K562 (cell line): ENCODE results near the gene DAB2IP. TPM values are rescaled to one million over a fixed set of nuclear protein-coding genes. Genes with fewer than 3 reads are reported as not detected.

Experiments
- ATAC-seq: fragments of 200-7000 bp; cut with Tn5 transposase; 3 replicates; pipeline ENCODE4 v1.9.1; 2020; ENCODE audit warnings: moderate library complexity
- BruUV-seq: library from RNA; stranded (reverse); fragments of 400-500 nt; replicated peaks from 2 replicates; lab custom pipeline; 2021; lab: Mats Ljungman, UMichigan
- CTCF ChIA-PET: fragments of 300-600 bp; formaldehyde crosslinking; extraction: SDS; loops from one replicate; lab custom pipeline; 2021; ENCODE audit warnings: low intra/inter-chr PET ratio; lab: Yijun Ruan, JAX
- POLR2A ChIA-PET: fragments of 300-600, 350-650 bp; sonication (Branson Sonifier 250); formaldehyde crosslinking; extraction: SDS; loops from one replicate; lab custom pipeline; 2021; ENCODE audit warnings: antibody characterized with exemption, inconsistent platforms; lab: Yijun Ruan, JAX
- DNase-seq, 4 experiments: peaks; one replicate each; pipeline versions ENCODE4 v3.0.0 to v3.0.0-alpha.2; 2011 to 2018; ENCODE audit warnings: low spot score in 3 of 4, mixed read lengths in 3 of 4; ENCODE audit errors: extremely low read depth in 1 of 4
- FAIRE-seq: peaks from 2 replicates; lab custom pipeline; 2011; peaks lifted over from hg19 to GRCh38; lab: Jason Lieb, UNC
- H2AFZ ChIP-seq: 2 replicates; pipeline ENCODE4 v1.6.0; 2011; ENCODE audit warnings: low read depth, low read length, control low read depth, inconsistent platforms
- H3K27ac ChIP-seq: fragments of 200-600 bp; 3 replicates; pipeline ENCODE4 v1.8.0; 2011; ENCODE audit warnings: low read depth, mild to moderate bottlenecking, control low read depth, inconsistent platforms, low read length, moderate library complexity, mixed read lengths; ENCODE audit errors: extremely low read depth
- H3K27me3 ChIP-seq, 2 experiments: fragments of 300-600 bp in 1 of 2; 2 replicates in 1 of 2; 3 replicates in 1 of 2; pipeline versions ENCODE4 v1.6.0 to v1.8.0; 2011; ENCODE audit warnings: inconsistent platforms in 2 of 2, low read length in 2 of 2, mild to moderate bottlenecking in 1 of 2, mixed read lengths in 1 of 2, moderate library complexity in 1 of 2; ENCODE audit not compliant: control insufficient read depth in 2 of 2, insufficient read depth in 2 of 2
- H3K36me3 ChIP-seq: fragments of 300-600 bp; 3 replicates; pipeline ENCODE4 v1.8.0; 2011; ENCODE audit warnings: mild to moderate bottlenecking, low read length, inconsistent platforms; ENCODE audit not compliant: control insufficient read depth, insufficient read depth
- H3K4me1 ChIP-seq, 2 experiments: fragments of 200-600 bp in 1 of 2; replicated peaks in 1 of 2; 2 replicates in 1 of 2; 3 replicates in 1 of 2; pipeline versions ENCODE4 v1.5.1 to v1.8.0; 2011; ENCODE audit warnings: inconsistent platforms in 2 of 2, low read length in 2 of 2, mild to moderate bottlenecking in 1 of 2, mixed read lengths in 1 of 2, moderate library complexity in 1 of 2; ENCODE audit not compliant: control insufficient read depth in 2 of 2, insufficient read depth in 2 of 2
- H3K4me2 ChIP-seq: 2 replicates; pipeline ENCODE4 v1.6.1; 2011; ENCODE audit warnings: low read length, control low read depth, inconsistent platforms, mixed read lengths; ENCODE audit not compliant: insufficient read depth
- H3K4me3 ChIP-seq: fragments of 200-600 bp; sonication (generic), shearing (Covaris generic); 2 replicates; pipeline ENCODE4 v1.5.1; 2016; ENCODE audit warnings: control low read depth, inconsistent platforms
- H3K79me2 ChIP-seq: fragments of 200-600 bp; 3 replicates; pipeline ENCODE4 v1.8.0; 2011; ENCODE audit warnings: low read length, inconsistent platforms; ENCODE audit not compliant: control insufficient read depth, insufficient read depth
- H3K9ac ChIP-seq, 2 experiments: 2 replicates each; pipeline versions ENCODE4 v1.6.0 to v1.6.1; 2011; ENCODE audit warnings: low read depth in 2 of 2, low read length in 2 of 2, control low read depth in 1 of 2, inconsistent platforms in 1 of 2, mild to moderate bottlenecking in 1 of 2, mixed read lengths in 1 of 2; ENCODE audit not compliant: insufficient read depth in 1 of 2
- H3K9me1 ChIP-seq: one replicate; pipeline ENCODE4 v1.6.0; 2011; ENCODE audit warnings: inconsistent platforms, mild to moderate bottlenecking, low read length, moderate library complexity; ENCODE audit not compliant: control insufficient read depth, insufficient read depth
- H3K9me3 ChIP-seq: replicated peaks from 2 replicates; pipeline ENCODE4 v1.5.1; 2011; ENCODE audit warnings: low read depth, low read length, inconsistent platforms; ENCODE audit not compliant: control insufficient read depth, insufficient read depth
- H4K20me1 ChIP-seq: replicated peaks from 2 replicates; pipeline ENCODE4 v1.6.1; 2011; ENCODE audit warnings: low read length, inconsistent platforms, mixed read lengths; ENCODE audit not compliant: control insufficient read depth, insufficient read depth
- ARID1B ChIP-seq: fragments of 450-650 bp; IDR thresholded peaks from 2 replicates; pipeline ENCODE4 v1.6.1; 2016; ENCODE audit warnings: antibody characterized with exemption, mild to moderate bottlenecking, inconsistent platforms
- DPF2 ChIP-seq: fragments of 450-650 bp; IDR thresholded peaks from 2 replicates; pipeline ENCODE4 v1.6.1; 2016
- GATAD2A ChIP-seq: fragments of 450-650 bp; IDR thresholded peaks from 2 replicates; pipeline ENCODE4 v1.6.1; 2017
- HDAC1 ChIP-seq, 2 experiments: fragments of 450-650 bp; IDR thresholded peaks; 2 replicates each; pipeline ENCODE4 v1.6.1; 2016 to 2017; ENCODE audit warnings: inconsistent platforms in 1 of 2, mild to moderate bottlenecking in 1 of 2, moderate library complexity in 1 of 2
- KDM1A ChIP-seq, 2 experiments: fragments of 450-650 bp; IDR thresholded peaks; 2 replicates each; pipeline ENCODE4 v1.6.1; 2016; ENCODE audit warnings: mild to moderate bottlenecking in 2 of 2
- MEF2A ChIP-seq: IDR thresholded peaks from 2 replicates; pipeline ENCODE4 v1.6.1; 2011; ENCODE audit warnings: low read depth, mild to moderate bottlenecking, low read length, moderate library complexity; ENCODE audit not compliant: control insufficient read depth
- SETDB1 ChIP-seq: IDR thresholded peaks from one replicate; pipeline ENCODE4 v1.6.1; 2012; ENCODE audit warnings: low read length, control low read depth, inconsistent platforms
- SOX6 ChIP-seq: fragments of 450-650 bp; IDR thresholded peaks from 2 replicates; pipeline ENCODE4 v1.6.1; 2014; ENCODE audit warnings: mild to moderate bottlenecking
- ZBTB1 ChIP-seq: sonication (generic); formaldehyde crosslinking; IDR thresholded peaks from 2 replicates; pipeline ENCODE4 v1.8.1; 2023; ENCODE audit warnings: missing genetic modification reagents, low read depth, mild to moderate bottlenecking, borderline replicate concordance
- ZNF24 ChIP-seq: fragments of 450-650 bp; IDR thresholded peaks from 2 replicates; pipeline ENCODE4 v1.6.1; 2016
- ZNF311 ChIP-seq: fragments of 250-450 bp; sonication (Bioruptor Pico); IDR thresholded peaks from 2 replicates; pipeline ENCODE4 v1.4.0; 2020; ENCODE audit warnings: mild to moderate bottlenecking, moderate library complexity
- ZNF707 ChIP-seq: fragments of 250-450 bp; sonication (Bioruptor Pico); conservative IDR thresholded peaks from 2 replicates; pipeline ENCODE4 v1.8.0; 2022; ENCODE audit warnings: inconsistent platforms, mild to moderate bottlenecking, moderate library complexity
- ZNF785 ChIP-seq: fragments of 250-450 bp; sonication (Bioruptor Pico); IDR thresholded peaks from 2 replicates; pipeline ENCODE4 v1.4.0; 2020; ENCODE audit warnings: mild to moderate bottlenecking
- WGBS: fragments of 100-300 bp; shearing (Covaris generic); methylation state at CpG from one replicate; pipeline ENCODE4 v1.1.6; 2016; ENCODE audit warnings: low coverage, mixed read lengths; ENCODE audit not compliant: insufficient coverage; ENCODE audit errors: missing lambda C conversion rate; 5-methylcytosine and 5-hydroxymethylcytosine counted together
- in situ Hi-C: fragments of 300-500 bp; cut with MboI; formaldehyde crosslinking; loops from 4 replicates; pipeline ENCODE4 v1.15.0; 2018; ENCODE audit warnings: inconsistent platforms, mixed read lengths
- intact Hi-C: fragments of 100-400 bp; cut with micrococcal nuclease; formaldehyde crosslinking; loops from 2 replicates; pipeline ENCODE4 v1.14.2; 2022
- polyA plus RNA-seq, 8 experiments: library from polyadenylated mRNA; depleted of rRNA in 4 of 8; stranded (reverse) in 5 of 8; unstranded in 3 of 8; fragments of >200 nt; fragmentation: Nextera tagmentation in 2 of 8; fragmentation: Illumina TruSeq in 1 of 8; extraction: Ambion mirVana in 2 of 8; extraction: Trizol in 1 of 8; gene quantifications; 2 replicates each; pipeline versions ENCODE4 v1.2.1 to v1.2.3, GENCODE V29; 2011 to 2014; ENCODE audit warnings: inconsistent platforms in 1 of 8, missing spikeins in 1 of 8
- total RNA-seq, 7 experiments: library from RNA; depleted of rRNA in 6 of 7; stranded (reverse); fragments of >200 nt in 6 of 7; fragmentation: Illumina TruSeq in 2 of 7; extraction: Trizol in 2 of 7; gene quantifications; 2 replicates each; pipeline versions ENCODE4 v1.2.1 to v1.2.3, GENCODE V29; 2011 to 2021; ENCODE audit warnings: low replicate concordance in 1 of 7
- TF ChIP-seq, protein P1 (sequence below): fragments of 450-650 bp; IDR thresholded peaks from 2 replicates; pipeline ENCODE4 v1.6.1; 2018; ENCODE audit not compliant: partially characterized antibody

The DAB2IP gene
- total and polyA plus RNA-seq, 9 of the 15 experiments (the other 6 are each of a cell fraction or from before 2014, with no cell fraction given) = 0.04 to 0.31 (median 0.08) TPM; not detected in 5

DNA sequence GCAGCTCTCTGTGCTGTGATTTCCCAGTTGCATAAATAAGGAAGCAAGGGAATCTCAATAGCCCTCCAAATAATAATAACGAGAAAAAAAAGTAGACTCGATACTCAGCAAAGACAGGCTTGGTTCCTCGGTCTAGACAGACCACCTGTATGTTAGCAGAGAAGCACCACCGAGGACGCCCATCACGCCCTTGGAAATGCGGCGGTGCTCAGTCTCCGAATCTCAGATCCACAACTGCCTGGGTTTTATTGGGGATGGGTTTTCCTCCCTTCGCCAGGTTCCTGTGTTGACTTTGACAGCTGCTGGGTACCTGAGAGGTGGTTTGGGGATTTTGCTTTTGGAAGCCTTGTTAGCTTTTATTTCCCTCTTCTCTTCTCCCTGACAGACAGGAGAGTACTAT lies 7.2 kb downstream of the DAB2IP start:
- H3K9me3 ChIP-seq = no peaks in the 10 kb centered on the region
- ChIA-PET POLR2A (interaction anchor here (0.7 kb wide), 1 partner anchor 1433 kb away, joined by 3 read pairs; no protein-coding TSS in a partner anchor), CTCF (no interaction called here)
- ATAC-seq (no peak), FAIRE-seq (no peak), DNase-seq (no peak)
- H3K27ac ChIP-seq = no peak overlapping the region
- no peaks in the 10 kb centered on the region for H3K36me3 ChIP-seq
- BruUV-seq = no TSS peak
- no peak for TF ChIP-seq ARID1B
- no peak for TF ChIP-seq SETDB1
- no peak for TF ChIP-seq ZBTB1 (CRISPR knock-in tag)
- TF ChIP-seq ZNF311 (CRISPR knock-in tag) = no peak
- no peak for TF ChIP-seq ZNF785
- no peak for TF ChIP-seq KDM1A (IDR thresholded peaks at IDR 0.05)
- no peak for TF ChIP-seq DPF2
- TF ChIP-seq ZNF707 (CRISPR knock-in tag) = no peak
- no peak overlapping the region for H2AFZ ChIP-seq
- no peaks in the 10 kb centered on the region for H3K9me1 ChIP-seq
- H3K79me2 ChIP-seq = no peaks in the 10 kb centered on the region
- 7% methylated on average over 10 of the region's 10 CpGs for WGBS
- intact Hi-C loops (no loop called here), in situ Hi-C loops (no loop called here)
- H4K20me1 ChIP-seq = peaks cover 21% of the 10 kb centered on the region
- H3K4me2 ChIP-seq = no peak overlapping the region
- H3K27me3 ChIP-seq = peaks cover 28 to 74% of the 10 kb centered on the region in 2 experiments
- no peak overlapping the region for H3K9ac ChIP-seq
- H3K4me1 ChIP-seq = no peaks in the 10 kb centered on the region
- H3K4me3 ChIP-seq = no peak overlapping the region

DNA sequence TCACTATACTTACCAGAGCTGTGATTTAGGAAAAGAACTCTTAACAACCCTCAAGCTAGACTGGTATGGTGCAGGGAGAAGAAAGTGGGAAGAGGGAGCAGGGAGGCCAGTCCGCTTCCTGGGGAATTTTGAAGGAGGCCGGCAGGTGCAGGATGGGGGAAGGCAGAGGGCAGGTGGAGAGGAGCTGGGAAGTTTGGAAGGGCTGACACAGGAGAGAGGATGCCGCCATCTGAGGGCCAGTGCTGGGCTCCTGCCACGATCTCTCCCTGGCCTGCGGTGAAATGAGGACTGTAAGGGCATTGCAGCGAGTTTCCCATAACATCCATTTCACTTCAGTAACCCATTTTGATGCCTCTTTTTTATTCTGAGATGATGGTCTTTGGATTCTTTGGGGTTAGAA lies 8.9 kb downstream of the DAB2IP start:
- Histone ChIP-seq H3K9me1 (no peaks in the 10 kb centered on the region), H3K36me3 (no peaks in the 10 kb centered on the region), H3K4me2 (no peak overlapping the region), H3K27ac (no peak overlapping the region), H3K4me1 (no peaks in the 10 kb centered on the region), H4K20me1 (peaks cover 12% of the 10 kb centered on the region), H3K4me3 (no peak overlapping the region), H2AFZ (no peak overlapping the region), H3K79me2 (no peaks in the 10 kb centered on the region), H3K9me3 (no peaks in the 10 kb centered on the region), H3K9ac (no peak overlapping the region), H3K27me3 (peaks cover 30 to 61% of the 10 kb centered on the region in 2 experiments)
- intact Hi-C loops (no loop called here), in situ Hi-C loops (no loop called here)
- no TSS peak for BruUV-seq
- ChIA-PET CTCF (no interaction called here), POLR2A (no interaction called here)
- no peak for ATAC-seq
- no peak for DNase-seq
- no peak for FAIRE-seq
- TF ChIP-seq MEF2A = no peak
- TF ChIP-seq GATAD2A = no peak
- TF ChIP-seq SOX6 = no peak
- no peak for TF ChIP-seq ZNF24
- TF ChIP-seq HDAC1 (IDR thresholded peaks at IDR 0.05) = no peak
- TF ChIP-seq, protein P1, sequence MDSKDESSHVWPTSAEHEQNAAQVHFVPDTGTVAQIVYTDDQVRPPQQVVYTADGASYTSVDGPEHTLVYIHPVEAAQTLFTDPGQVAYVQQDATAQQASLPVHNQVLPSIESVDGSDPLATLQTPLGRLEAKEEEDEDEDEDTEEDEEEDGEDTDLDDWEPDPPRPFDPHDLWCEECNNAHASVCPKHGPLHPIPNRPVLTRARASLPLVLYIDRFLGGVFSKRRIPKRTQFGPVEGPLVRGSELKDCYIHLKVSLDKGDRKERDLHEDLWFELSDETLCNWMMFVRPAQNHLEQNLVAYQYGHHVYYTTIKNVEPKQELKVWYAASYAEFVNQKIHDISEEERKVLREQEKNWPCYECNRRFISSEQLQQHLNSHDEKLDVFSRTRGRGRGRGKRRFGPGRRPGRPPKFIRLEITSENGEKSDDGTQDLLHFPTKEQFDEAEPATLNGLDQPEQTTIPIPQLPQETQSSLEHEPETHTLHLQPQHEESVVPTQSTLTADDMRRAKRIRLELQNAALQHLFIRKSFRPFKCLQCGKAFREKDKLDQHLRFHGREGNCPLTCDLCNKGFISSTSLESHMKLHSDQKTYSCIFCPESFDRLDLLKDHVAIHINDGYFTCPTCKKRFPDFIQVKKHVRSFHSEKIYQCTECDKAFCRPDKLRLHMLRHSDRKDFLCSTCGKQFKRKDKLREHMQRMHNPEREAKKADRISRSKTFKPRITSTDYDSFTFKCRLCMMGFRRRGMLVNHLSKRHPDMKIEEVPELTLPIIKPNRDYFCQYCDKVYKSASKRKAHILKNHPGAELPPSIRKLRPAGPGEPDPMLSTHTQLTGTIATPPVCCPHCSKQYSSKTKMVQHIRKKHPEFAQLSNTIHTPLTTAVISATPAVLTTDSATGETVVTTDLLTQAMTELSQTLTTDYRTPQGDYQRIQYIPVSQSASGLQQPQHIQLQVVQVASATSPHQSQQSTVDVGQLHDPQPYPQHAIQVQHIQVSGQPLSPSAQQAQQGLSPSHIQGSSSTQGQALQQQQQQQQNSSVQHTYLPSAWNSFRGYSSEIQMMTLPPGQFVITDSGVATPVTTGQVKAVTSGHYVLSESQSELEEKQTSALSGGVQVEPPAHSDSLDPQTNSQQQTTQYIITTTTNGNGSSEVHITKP = no peak
- WGBS = 1% methylated on average over 5 of the region's 6 CpGs
